CD4-positive, alpha-beta T cell (primary cell): ENCODE data around the gene EFCAB10. TPM values are rescaled to one million over a fixed set of nuclear protein-coding genes. Genes with fewer than 3 reads are reported as not detected.
"Not testable (repeated sequence)": the region's sequence is repeated elsewhere in the genome, so short reads cannot be mapped to it uniquely, and the experiment has no call there.

Source experiments
- ATAC-seq: fragments of 200-7000 bp; cut with Tn5 transposase; one replicate; pipeline ENCODE4 v1.10.0; 2022; ENCODE audit warnings: mild to moderate bottlenecking; ENCODE audit not compliant: poor library complexity
- CTCF ChIA-PET: fragments of 350-600 bp; sonication (Branson Sonifier 250); formaldehyde crosslinking; loops from one replicate; lab custom pipeline; 2021; ENCODE audit warnings: antibody characterized with exemption, inconsistent platforms; lab: Charles Lee
- POLR2A ChIA-PET: fragments of 350-600 bp; sonication (Branson Sonifier 250); formaldehyde crosslinking; loops from one replicate; lab custom pipeline; 2021; ENCODE audit warnings: antibody characterized with exemption, inconsistent platforms; lab: Charles Lee
- DNase-seq, 14 experiments: peaks; one replicate each; pipeline ENCODE4 v3.0.0-alpha.2; 2013 to 2020; ENCODE audit warnings: mixed read lengths in 2 of 14
- H3K27ac ChIP-seq, 2 donors: one replicate each; pipeline versions ENCODE4 v1.5.1 to v1.7.0; 2013; ENCODE audit warnings: low read length in 2 of 2, low read depth in 1 of 2, mild to moderate bottlenecking in 1 of 2
- H3K27me3 ChIP-seq, 2 experiments: 1 replicate in 1 of 2; 2 replicates in 1 of 2; pipeline versions ENCODE4 v1.6.1 to v1.7.0; 2013; ENCODE audit warnings: low read length in 2 of 2, control low read depth in 1 of 2, mild to moderate bottlenecking in 1 of 2, moderate library complexity in 1 of 2; ENCODE audit not compliant: insufficient read depth in 2 of 2, control insufficient read depth in 1 of 2
- H3K36me3 ChIP-seq: one replicate; pipeline ENCODE4 v1.6.1; 2013; ENCODE audit warnings: low read length, control low read depth; ENCODE audit not compliant: insufficient read depth
- H3K4me1 ChIP-seq: one replicate; pipeline ENCODE4 v1.6.1; 2013; ENCODE audit warnings: low read length, control low read depth; ENCODE audit not compliant: insufficient read depth
- H3K4me3 ChIP-seq: one replicate; pipeline ENCODE4 v1.5.1; 2013; ENCODE audit warnings: mild to moderate bottlenecking, low read length, moderate library complexity
- H3K9me3 ChIP-seq, 2 experiments: 1 replicate in 1 of 2; 2 replicates in 1 of 2; pipeline versions ENCODE4 v1.6.1 to v1.7.0; 2013; ENCODE audit warnings: low read length in 2 of 2, mild to moderate bottlenecking in 2 of 2, control low read depth in 1 of 2, moderate library complexity in 1 of 2; ENCODE audit not compliant: control insufficient read depth in 1 of 2, insufficient read depth in 1 of 2
- H3K27ac Mint-ChIP-seq: one replicate; pipeline ENCODE4 v1.8.0; 2020; ENCODE audit warnings: mixed read lengths
- H3K27me3 Mint-ChIP-seq: one replicate; pipeline ENCODE4 v1.8.0; 2021; ENCODE audit warnings: mixed read lengths
- H3K36me3 Mint-ChIP-seq: one replicate; pipeline ENCODE4 v1.8.0; 2021; ENCODE audit warnings: low read depth, mixed read lengths
- H3K4me1 Mint-ChIP-seq: one replicate; pipeline ENCODE4 v1.8.0; 2021; ENCODE audit warnings: low read depth, mixed read lengths
- H3K4me3 Mint-ChIP-seq: one replicate; pipeline ENCODE4 v1.8.0; 2020; ENCODE audit warnings: mild to moderate bottlenecking, mixed read lengths
- H3K9me3 Mint-ChIP-seq: one replicate; pipeline ENCODE4 v1.8.0; 2020; ENCODE audit warnings: mixed read lengths
- CTCF ChIP-seq: fragments of 200-600 bp; IDR thresholded peaks from one replicate; pipeline ENCODE4 v1.8.0; 2022; ENCODE audit warnings: antibody characterized with exemption, mild to moderate bottlenecking
- intact Hi-C, 2 experiments: fragments of 100-400 bp; cut with DNase I in 1 of 2; cut with micrococcal nuclease in 1 of 2; formaldehyde crosslinking; loops; one replicate each; pipeline versions ENCODE4 v1.15.1 to v1.9.0; 2023 to 2025; cut with DNase I, micrococcal nuclease
- total RNA-seq, 174 experiments: library from RNA in 2 of 174; stranded (reverse) in 2 of 174; gene quantifications; one replicate each; pipeline ENCODE4 v1.2.3 and lab custom pipeline; 2021 to 2026

The EFCAB10 gene
- total RNA-seq, 2 experiments from 2014 or later: 0.78 to 1.1 TPM

GRCh38 chr7:105519353-105519752, 61.9 kb downstream of the EFCAB10 start:
- H3K27me3 ChIP-seq: no peaks in the 10 kb centered on the region
- ATAC-seq: no peak
- Mint-ChIP-seq H3K9me3 (no peaks in the 10 kb centered on the region), H3K27ac (no peak overlapping the region), H3K27me3 (no peaks in the 10 kb centered on the region), H3K4me3 (peak overlapping the region; percentile 75), H3K4me1 (peaks cover 15% of the 10 kb centered on the region), H3K36me3 (peaks cover 4% of the 10 kb centered on the region)
- H3K27ac ChIP-seq: no peak overlapping the region
- TF ChIP-seq CTCF: no peak
- DNase-seq: no peak
- POLR2A ChIA-PET: interaction anchor here (1.0 kb wide), 1 partner anchor 13 kb away, joined by 3 read pairs; the partner anchor contains the start of gene RINT1
- peaks cover 18% of the 10 kb centered on the region for H3K4me1 ChIP-seq
- no peaks in the 10 kb centered on the region for H3K9me3 ChIP-seq
- no peaks in the 10 kb centered on the region for H3K36me3 ChIP-seq
- no peak overlapping the region for H3K4me3 ChIP-seq
- CTCF ChIA-PET: interaction anchor here (1.0 kb wide), 1 partner anchor 13 kb away, joined by 3 read pairs; the partner anchor contains the start of gene RINT1
- intact Hi-C loops: no loop called here

GRCh38 chr7:105515610-105516009, 65.7 kb downstream of the EFCAB10 start:
- H3K4me1 ChIP-seq, H3K27me3 ChIP-seq, H3K4me3 Mint-ChIP-seq, H3K4me3 ChIP-seq, H3K36me3 Mint-ChIP-seq, H3K27ac ChIP-seq, CTCF ChIA-PET, H3K36me3 ChIP-seq, ATAC-seq, H3K4me1 Mint-ChIP-seq, POLR2A ChIA-PET, DNase-seq, H3K27me3 Mint-ChIP-seq, H3K27ac Mint-ChIP-seq, H3K9me3 Mint-ChIP-seq, intact Hi-C loops, H3K9me3 ChIP-seq: not testable (repeated sequence)

Other genes starting within 250 kb of the EFCAB10 start
- gene SRPK2, start 192.6 kb downstream of the EFCAB10 start, total RNA-seq: 10 to 100 TPM; 39.9 to 40.9 TPM
- gene PUS7, start 59.2 kb downstream of the EFCAB10 start, total RNA-seq: 1 to 10 TPM; 2.7 TPM
- gene RINT1, start 49.3 kb downstream of the EFCAB10 start, total RNA-seq: 10 to 100 TPM; 38.0 to 39.5 TPM